Activated CD8-positive, alpha-beta T cell treated with anti-CD3 and anti-CD28 coated beads, Interleukin-2, amount 10 ng/mL, durations not matched to agents 7 days and 5 days (primary cell): Measurements from ENCODE around the gene EXD3. TPM values are rescaled to one million over a fixed set of nuclear protein-coding genes. Genes with fewer than 3 reads are reported as not detected.
"Not testable (repeated sequence)": the region's sequence is repeated elsewhere in the genome, so short reads cannot be mapped to it uniquely, and the experiment has no call there.

Source experiments
- ATAC-seq: fragments of 150-1000 bp; cut with Tn5 transposase; one replicate; pipeline ENCODE4 v1.10.0; 2021; ENCODE audit warnings: moderate library complexity
- CTCF ChIA-PET: fragments of 350-600 bp; sonication (Branson Sonifier 250); formaldehyde crosslinking; loops from one replicate; lab custom pipeline; 2021; ENCODE audit warnings: antibody characterized with exemption; lab: Charles Lee
- POLR2A ChIA-PET: fragments of 350-600 bp; sonication (Branson Sonifier 250); formaldehyde crosslinking; loops from one replicate; lab custom pipeline; 2021; ENCODE audit warnings: antibody characterized with exemption; lab: Charles Lee
- DNase-seq: peaks from one replicate; pipeline ENCODE4 v3.0.0-alpha.2; 2020
- H3K27ac Mint-ChIP-seq: one replicate; pipeline ENCODE4 v1.8.0; 2021; ENCODE audit warnings: mild to moderate bottlenecking, mixed read lengths
- H3K27me3 Mint-ChIP-seq: one replicate; pipeline ENCODE4 v1.8.0; 2021; ENCODE audit warnings: low read depth, mixed read lengths
- H3K36me3 Mint-ChIP-seq: one replicate; pipeline ENCODE4 v1.8.0; 2021; ENCODE audit warnings: low read depth, mixed read lengths
- H3K4me1 Mint-ChIP-seq: one replicate; pipeline ENCODE4 v1.8.0; 2021; ENCODE audit warnings: low read depth, mixed read lengths
- H3K4me3 Mint-ChIP-seq: one replicate; pipeline ENCODE4 v1.8.0; 2021; ENCODE audit warnings: mild to moderate bottlenecking, mixed read lengths
- H3K9me3 Mint-ChIP-seq: one replicate; pipeline ENCODE4 v1.8.0; 2022; ENCODE audit warnings: mixed read lengths; ENCODE audit not compliant: insufficient read depth
- total RNA-seq, 2 experiments: library from RNA; stranded (reverse); gene quantifications; one replicate each; pipeline ENCODE4 v1.2.3, GENCODE V29; 2021

Gene EXD3
- total RNA-seq, 2 experiments from 2014 or later = 10.0 to 10.9 TPM

GRCh38 chr9:137451264-137452005 lies 28.5 kb upstream of the EXD3 start:
- CTCF ChIA-PET, POLR2A ChIA-PET, H3K9me3 Mint-ChIP-seq, DNase-seq, H3K4me3 Mint-ChIP-seq, ATAC-seq, H3K27me3 Mint-ChIP-seq: not testable (repeated sequence)
- H3K4me1 Mint-ChIP-seq = peaks cover 32% of the 10 kb centered on the region
- peaks cover 45% of the 10 kb centered on the region for H3K36me3 Mint-ChIP-seq
- H3K27ac Mint-ChIP-seq = peak overlapping the region; percentile 79

GRCh38 chr9:137450539-137451222 lies 27.7 kb upstream of the EXD3 start:
- H3K27me3 Mint-ChIP-seq, ATAC-seq, H3K9me3 Mint-ChIP-seq, POLR2A ChIA-PET, CTCF ChIA-PET, H3K4me3 Mint-ChIP-seq: not testable (repeated sequence)
- peak overlapping the region; percentile 55 for H3K27ac Mint-ChIP-seq
- peaks cover 32% of the 10 kb centered on the region for H3K4me1 Mint-ChIP-seq
- H3K36me3 Mint-ChIP-seq = peaks cover 43% of the 10 kb centered on the region
- peak; percentile 56 for DNase-seq

DNA sequence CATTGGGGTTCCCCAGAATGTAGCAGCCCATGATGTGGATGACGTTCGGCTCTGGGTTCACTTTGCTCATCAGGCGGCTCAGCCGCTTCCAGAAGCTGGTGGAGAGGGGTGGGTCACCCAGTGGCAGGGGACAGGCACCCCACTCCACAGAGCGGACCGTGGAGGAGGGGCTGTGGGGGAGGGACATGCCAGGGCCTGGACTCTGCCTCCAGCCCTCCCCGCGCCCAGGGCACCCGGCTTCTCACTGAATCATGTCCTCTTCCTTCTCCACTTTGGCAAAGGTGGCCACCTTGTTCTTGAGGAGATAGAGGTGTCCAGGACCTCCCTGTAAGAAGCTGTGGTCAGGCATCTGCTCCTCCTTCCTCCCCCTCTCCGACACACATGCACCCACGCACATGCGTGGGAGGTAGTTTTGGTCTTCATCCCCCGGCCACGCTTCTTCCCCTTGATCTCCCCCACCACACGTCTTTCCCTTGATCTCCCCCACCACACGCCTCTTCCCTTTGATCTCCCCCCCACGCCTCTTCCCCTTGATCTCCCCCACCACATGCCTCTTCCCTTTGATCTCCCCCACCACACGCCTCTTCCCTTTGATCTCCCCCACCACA lies 27.1 kb upstream of the EXD3 start:
- H3K4me3 Mint-ChIP-seq = no peak overlapping the region
- peaks cover 39% of the 10 kb centered on the region for H3K36me3 Mint-ChIP-seq
- CTCF ChIA-PET = no interaction called here
- peaks cover 38% of the 10 kb centered on the region for H3K4me1 Mint-ChIP-seq
- peak overlapping the region; percentile 80 for H3K27ac Mint-ChIP-seq
- no peak for ATAC-seq
- POLR2A ChIA-PET = interaction anchor here (0.8 kb wide), 1 partner anchor 12 kb away, joined by 3 read pairs; no protein-coding TSS in a partner anchor
- H3K27me3 Mint-ChIP-seq = peaks cover 4% of the 10 kb centered on the region
- H3K9me3 Mint-ChIP-seq = no peaks in the 10 kb centered on the region
- DNase-seq = peak; percentile 58

DNA sequence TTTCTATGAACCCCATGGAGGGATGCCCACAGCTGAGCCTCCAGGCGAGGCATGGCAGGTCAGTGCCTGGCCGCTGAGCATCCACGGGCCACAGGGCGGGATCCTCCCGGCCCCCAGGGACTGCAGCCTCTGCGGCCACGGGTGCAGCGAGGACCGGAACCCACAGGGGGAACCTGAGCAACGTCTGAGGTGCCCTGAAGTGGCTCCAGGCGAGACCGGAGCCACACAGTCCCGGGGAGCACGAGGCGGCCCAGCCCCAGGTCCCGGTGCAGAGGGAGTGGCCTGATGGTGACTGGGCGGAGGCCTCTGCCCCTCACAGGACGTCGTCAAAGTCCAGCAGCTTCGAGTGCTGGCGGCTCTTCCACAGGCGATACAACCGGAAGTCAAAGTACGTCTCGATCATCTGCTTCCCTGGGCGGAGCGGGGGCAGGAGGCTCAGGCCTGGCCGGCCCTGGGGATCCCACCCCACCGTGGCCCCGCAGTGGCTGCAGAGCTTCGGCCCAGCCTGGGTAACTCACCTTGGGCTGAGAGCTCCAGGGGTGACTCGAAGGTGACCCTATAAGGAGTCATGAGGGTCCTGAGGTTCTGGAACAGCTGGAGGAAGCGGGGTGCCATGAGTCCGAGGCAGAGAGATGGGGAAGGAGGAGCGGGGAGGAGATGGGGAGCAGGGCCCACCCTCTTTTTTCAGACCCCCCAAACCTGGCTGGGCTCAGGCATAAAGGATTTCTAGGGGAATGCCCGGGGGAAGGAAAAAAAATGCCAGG lies 26.3 kb upstream of the EXD3 start:
- no peak overlapping the region for H3K4me3 Mint-ChIP-seq
- H3K4me1 Mint-ChIP-seq = peaks cover 37% of the 10 kb centered on the region
- H3K36me3 Mint-ChIP-seq = peaks cover 31% of the 10 kb centered on the region
- H3K27ac Mint-ChIP-seq = peak overlapping the region; percentile 57
- H3K27me3 Mint-ChIP-seq = peaks cover 4% of the 10 kb centered on the region
- H3K9me3 Mint-ChIP-seq = no peaks in the 10 kb centered on the region
- CTCF ChIA-PET = no interaction called here
- DNase-seq (no peak), ATAC-seq (no peak)
- POLR2A ChIA-PET = interaction anchor here (0.8 kb wide), 1 partner anchor 12 kb away, joined by 3 read pairs; no protein-coding TSS in a partner anchor

- Mint-ChIP-seq H3K4me1 (peaks cover 34% of the 10 kb centered on the region), H3K4me3 (no peak overlapping the region), H3K27me3 (peaks cover 4% of the 10 kb centered on the region), H3K9me3 (no peaks in the 10 kb centered on the region), H3K36me3 (peaks cover 28% of the 10 kb centered on the region), H3K27ac (peak overlapping the region; percentile 52)
- DNase-seq (no peak), ATAC-seq (no peak)
- ChIA-PET CTCF (no interaction called here), POLR2A (no interaction called here)
Observed at GRCh38 chr9:137448602-137448962, 25.6 kb upstream of the EXD3 start.

DNA sequence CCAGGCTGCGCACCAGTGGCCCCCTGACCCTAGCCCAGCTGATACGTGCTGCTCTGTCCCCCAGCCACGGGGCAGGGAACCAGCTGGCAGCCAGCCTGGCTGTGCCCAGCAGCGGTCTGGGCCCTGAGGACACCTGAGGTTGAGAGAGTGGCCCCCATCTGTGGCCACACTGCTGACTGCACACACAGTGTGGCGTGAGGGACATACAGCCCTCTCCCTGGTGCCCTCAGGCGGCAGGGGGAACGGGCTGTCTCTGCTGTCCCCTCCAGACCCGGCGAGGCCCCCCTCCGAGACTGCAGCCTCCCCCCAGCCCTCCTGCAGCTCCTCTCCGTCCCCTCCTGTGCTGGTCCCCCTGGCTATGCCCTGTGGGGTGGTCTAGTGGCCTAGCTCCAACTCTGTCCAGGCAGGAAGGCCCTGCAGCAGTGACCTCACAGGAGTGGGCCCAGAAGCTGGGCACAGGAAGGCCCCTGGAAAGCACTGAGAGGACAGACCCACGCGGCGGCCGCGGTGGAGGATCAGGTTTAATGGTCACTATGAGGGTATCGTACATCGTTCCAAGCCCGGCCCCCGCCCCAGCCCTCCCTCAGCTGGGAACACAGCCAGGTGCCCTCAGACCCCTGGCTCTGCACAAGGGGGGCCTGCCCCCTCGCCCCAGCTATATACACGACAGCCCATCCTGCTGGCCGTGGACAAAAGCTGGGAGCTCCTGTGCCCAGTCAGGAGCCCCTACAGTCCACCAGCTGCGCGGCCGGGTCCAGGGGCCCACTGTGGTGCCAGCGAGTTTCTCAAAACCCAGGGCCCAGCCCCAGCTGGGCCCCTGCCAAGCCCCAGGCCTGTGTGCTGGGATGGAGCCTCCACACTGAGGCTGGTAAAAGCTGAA lies 25.0 kb upstream of the EXD3 start:
- DNase-seq (no peak), ATAC-seq (no peak)
- Mint-ChIP-seq H3K4me1 (peaks cover 33% of the 10 kb centered on the region), H3K9me3 (no peaks in the 10 kb centered on the region), H3K27ac (no peak overlapping the region), H3K4me3 (no peak overlapping the region), H3K27me3 (peaks cover 7% of the 10 kb centered on the region), H3K36me3 (peaks cover 26% of the 10 kb centered on the region)
- ChIA-PET CTCF (interaction anchor here (1.4 kb wide), 1 partner anchor 25 kb away, joined by 3 read pairs; the partner anchor contains the start of gene EXD3), POLR2A (interaction anchor here (0.7 kb wide), 1 partner anchor 145 kb away, joined by 3 read pairs; the partner anchor contains the start of gene NRARP)

DNA sequence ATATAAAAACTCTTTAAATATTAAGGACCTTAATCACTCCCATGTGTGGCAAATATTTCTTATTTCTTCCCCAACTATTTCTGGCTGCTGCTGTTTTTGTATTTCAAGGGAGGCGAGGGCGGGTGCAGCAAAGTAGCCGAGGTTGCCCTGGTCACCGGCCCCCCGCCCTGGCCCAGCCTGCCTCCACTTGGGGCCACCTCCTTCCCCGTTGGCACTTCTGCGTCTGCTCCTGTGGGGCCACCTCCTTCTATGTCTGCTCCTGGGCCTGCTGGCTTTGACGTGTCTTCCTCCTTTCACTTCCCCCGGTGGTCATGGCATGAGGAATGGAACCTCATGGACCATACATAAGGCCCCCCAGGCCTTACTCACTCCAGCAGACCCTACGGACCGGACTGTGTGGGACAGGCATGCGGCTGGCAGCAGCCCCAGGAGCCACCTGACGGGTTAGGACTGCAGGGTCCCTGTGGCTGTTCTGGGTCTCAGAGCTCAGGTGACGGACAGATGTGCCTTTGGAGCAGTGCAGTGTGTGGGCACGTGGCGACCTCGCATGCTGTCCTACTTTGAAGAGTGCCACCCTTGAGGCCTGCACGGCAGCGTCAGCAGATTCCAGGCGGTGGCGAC lies 24.0 kb upstream of the EXD3 start:
- Mint-ChIP-seq H3K9me3 (no peaks in the 10 kb centered on the region), H3K27ac (no peak overlapping the region), H3K4me3 (no peak overlapping the region), H3K36me3 (peaks cover 20% of the 10 kb centered on the region), H3K27me3 (peaks cover 13% of the 10 kb centered on the region), H3K4me1 (peaks cover 27% of the 10 kb centered on the region)
- CTCF ChIA-PET = interaction anchor here (0.9 to 3.2 kb wide), 4 partner anchors 15 to 105 kb away, joined by 3 to 14 read pairs (median 4); partner anchors contain the start of genes EXD3, MRPL41 and NOXA1
- POLR2A ChIA-PET = no interaction called here
- no peak for ATAC-seq
- DNase-seq = no peak

- Mint-ChIP-seq H3K27ac (no peak overlapping the region), H3K36me3 (peaks cover 20% of the 10 kb centered on the region), H3K4me3 (no peak overlapping the region), H3K4me1 (peaks cover 25% of the 10 kb centered on the region), H3K9me3 (no peaks in the 10 kb centered on the region), H3K27me3 (peaks cover 15% of the 10 kb centered on the region)
- DNase-seq = no peak
- ChIA-PET POLR2A (no interaction called here), CTCF (interaction anchor here (0.6 to 3.2 kb wide), 6 partner anchors 16 to 106 kb away, joined by 3 to 14 read pairs (median 4); partner anchors contain the start of genes EXD3, MRPL41 and NOXA1)
- ATAC-seq = no peak
Observed at GRCh38 chr9:137445930-137446431, 23.0 kb upstream of the EXD3 start.

- peaks cover 25% of the 10 kb centered on the region for H3K4me1 Mint-ChIP-seq
- peaks cover 15% of the 10 kb centered on the region for H3K27me3 Mint-ChIP-seq
- no peak overlapping the region for H3K27ac Mint-ChIP-seq
- CTCF ChIA-PET = interaction anchor here (0.6 to 3.2 kb wide), 5 partner anchors 16 to 42 kb away, joined by 3 to 14 read pairs (median 4); partner anchors contain the start of genes EXD3 and NOXA1
- H3K36me3 Mint-ChIP-seq = peaks cover 20% of the 10 kb centered on the region
- peak; percentile 89 for DNase-seq
- no peak overlapping the region for H3K4me3 Mint-ChIP-seq
- H3K9me3 Mint-ChIP-seq = no peaks in the 10 kb centered on the region
- peak; percentile 86 for ATAC-seq
- POLR2A ChIA-PET = no interaction called here
Observed at GRCh38 chr9:137445275-137445807, 22.4 kb upstream of the EXD3 start.
